Epithelial cell of prostate (primary cell): Measurements from ENCODE around the gene ERICH4.

Experiments used
- DNase-seq: peaks from one replicate; pipeline ENCODE4 v3.0.0-alpha.2; 2011; ENCODE audit warnings: low read depth, low spot score
- H3K27ac ChIP-seq: fragments of 450-650 bp; 2 replicates; pipeline ENCODE4 v1.5.1; 2017; ENCODE audit warnings: mild to moderate bottlenecking

The ERICH4 gene

DNA sequence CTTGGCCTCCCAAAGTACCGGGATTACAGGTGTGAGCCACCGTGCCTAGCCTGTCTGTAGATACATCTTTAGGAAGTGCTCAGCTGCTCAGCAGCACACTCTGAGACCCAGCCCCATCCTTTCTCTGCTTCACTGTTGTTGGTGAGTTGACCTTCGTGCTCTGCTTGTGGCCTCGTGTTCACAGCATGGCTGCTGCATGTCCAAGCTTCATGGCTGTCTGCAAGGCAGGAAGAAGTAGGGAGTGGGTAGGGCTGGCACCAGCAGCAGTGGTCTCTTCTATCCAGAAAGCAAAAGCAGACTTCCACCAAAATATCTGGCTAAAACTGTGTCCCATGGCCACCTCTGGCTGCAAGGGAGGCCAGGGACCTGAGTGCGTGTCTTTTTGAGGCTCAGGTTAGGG lies 30.0 kb upstream of the ERICH4 start:
- H3K27ac ChIP-seq: no peak overlapping the region
- DNase-seq: no peak

DNA sequence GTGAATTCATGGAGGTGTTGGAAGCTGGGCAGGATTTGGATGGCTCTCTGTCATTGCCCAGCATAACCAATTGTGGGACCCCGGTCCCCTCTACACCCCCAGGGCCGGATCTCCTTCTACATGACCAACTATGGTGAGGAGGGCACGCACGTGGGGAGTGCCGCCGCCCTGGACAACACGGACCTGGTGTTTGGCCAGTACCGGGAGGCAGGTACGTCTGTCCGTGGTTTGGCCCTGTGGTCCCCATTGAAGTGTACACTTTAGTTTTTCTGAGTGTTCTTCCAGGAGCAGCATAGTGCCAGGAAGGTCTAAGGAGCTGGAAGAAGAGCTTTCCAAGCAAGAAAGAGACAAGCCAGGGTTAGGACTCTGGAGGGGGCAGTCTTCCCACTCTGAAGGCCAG lies 29.0 kb upstream of the ERICH4 start:
- H3K27ac ChIP-seq: no peak overlapping the region
- DNase-seq: no peak

DNA sequence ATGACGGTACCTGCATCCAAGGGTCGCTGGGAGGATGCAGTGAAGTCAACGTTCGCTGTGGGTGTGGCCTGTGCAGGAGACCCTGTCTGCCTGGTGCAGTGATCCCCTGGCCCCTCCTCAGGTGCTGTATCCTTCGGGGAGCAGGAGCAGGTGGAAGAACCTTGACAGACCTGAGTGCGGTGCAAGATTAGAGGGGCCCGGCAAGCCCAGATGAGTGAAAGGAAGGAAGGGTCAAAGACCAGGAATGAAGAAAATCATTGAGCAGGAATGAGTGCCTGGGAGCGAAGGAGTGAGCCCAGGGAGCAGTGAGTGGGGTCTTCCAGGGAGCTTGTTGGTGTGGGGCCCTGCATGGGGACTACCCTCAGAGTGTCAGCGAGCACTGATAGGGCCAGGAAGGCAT lies 28.5 kb upstream of the ERICH4 start:
- H3K27ac ChIP-seq: no peak overlapping the region

DNA sequence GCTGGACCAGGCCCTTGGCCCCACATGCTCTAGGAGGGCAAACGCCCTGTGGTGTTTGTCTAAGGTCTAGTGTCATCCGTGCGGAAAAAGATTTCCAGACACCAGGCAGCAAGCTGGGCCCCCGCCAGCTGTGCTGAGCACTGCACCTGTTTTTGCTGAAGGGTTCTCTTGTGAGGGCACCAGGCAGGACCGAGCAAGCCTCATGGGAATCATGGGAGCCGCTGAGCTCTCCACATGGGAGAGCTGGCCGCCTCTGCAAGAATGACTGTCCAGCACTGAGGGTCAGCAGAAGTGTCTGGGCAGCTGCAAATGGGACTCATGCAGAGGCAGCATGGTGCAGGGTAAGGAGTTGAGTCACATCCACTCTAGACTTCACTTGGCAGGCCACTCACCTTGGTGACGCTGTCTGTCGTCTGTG lies 27.8 kb upstream of the ERICH4 start:
- DNase-seq: no peak
- H3K27ac ChIP-seq: no peak overlapping the region

More for the DNA sequence above, 28.5 kb upstream of the ERICH4 start:
- no peak for DNase-seq

DNA sequence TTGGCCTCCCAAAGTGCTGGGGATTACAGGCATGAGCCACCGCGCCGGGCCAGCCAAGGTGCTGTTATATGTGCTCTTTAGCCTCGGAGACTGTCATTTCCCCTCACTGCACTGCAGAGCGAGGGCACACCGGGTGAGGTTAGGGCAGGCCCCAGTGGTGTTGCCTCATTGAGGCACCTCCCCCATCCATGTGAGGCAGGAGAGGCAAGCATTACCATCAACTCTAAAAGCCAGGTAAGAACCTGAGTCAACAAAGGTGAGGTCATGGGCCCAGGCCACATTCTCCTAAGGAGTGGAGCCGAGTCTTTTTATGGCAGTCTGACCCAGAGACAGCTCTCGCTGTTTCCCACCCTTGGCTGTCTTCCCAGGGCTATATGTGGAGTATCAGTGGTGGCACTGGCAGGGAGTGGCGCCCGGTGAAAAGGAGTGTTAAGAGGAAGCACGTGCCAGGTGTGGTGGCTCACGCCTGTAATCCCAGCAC lies 26.7 kb upstream of the ERICH4 start:
- DNase-seq: no peak
- H3K27ac ChIP-seq: no peak overlapping the region

DNA sequence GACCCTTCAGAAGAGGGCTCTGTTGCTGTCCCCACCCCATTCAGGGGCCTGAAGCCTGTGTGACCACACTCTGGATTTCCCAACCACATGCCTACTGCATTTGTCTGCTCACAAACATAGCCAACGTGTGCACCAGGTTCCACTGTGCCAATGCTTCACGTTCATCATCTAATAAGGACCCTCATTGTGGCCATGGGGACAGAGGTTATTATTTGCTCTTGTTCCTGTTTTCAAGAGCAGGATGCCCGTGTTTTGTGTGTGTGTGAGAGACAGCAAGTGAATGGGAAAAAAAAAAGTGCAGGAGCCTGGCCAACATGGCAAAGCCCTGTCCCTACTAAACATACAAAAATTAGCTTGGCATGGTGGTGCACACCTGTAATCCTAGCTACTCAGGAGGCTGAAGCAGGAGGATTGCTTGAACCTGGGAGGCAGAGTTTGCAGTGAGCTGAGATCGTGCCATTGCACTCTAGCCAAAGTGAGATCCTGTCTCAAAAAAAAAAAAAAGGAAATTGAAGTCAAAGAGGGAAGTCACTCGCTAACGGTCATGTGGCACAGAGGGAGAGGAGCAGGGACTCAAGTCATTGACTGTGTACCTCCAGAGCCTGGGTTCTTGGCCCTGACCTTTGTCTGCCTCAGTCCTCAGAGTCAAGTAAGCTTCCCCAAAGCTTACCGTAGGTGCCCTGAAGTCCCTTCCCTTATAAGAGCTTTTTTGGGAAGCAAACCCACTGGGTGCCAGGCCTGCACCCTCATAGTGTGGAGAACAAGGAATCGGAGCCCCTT lies 22.7 kb upstream of the ERICH4 start:
- no peak for DNase-seq
- no peak overlapping the region for H3K27ac ChIP-seq

DNA sequence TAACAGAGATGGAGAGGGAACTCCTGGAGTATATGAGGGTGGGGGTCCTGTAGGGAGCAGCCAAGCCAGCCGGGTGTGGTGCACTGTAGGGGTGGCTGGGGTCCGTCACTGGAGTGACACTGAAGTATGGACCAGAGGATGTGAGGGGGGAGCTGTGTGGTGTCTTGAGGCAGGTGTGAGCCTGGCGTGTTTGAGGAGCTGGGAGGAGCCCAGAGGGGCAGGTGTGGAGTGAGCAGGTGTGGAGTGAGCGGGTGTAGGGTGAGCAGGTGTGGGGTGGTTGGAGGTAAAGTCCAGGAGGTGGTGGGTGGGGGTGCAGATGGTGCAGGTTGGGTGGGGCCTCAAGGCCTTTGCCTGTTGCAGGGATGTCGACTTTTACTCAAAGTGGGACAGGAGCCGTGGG lies 21.6 kb upstream of the ERICH4 start:
- DNase-seq: no peak
- no peak overlapping the region for H3K27ac ChIP-seq

DNA sequence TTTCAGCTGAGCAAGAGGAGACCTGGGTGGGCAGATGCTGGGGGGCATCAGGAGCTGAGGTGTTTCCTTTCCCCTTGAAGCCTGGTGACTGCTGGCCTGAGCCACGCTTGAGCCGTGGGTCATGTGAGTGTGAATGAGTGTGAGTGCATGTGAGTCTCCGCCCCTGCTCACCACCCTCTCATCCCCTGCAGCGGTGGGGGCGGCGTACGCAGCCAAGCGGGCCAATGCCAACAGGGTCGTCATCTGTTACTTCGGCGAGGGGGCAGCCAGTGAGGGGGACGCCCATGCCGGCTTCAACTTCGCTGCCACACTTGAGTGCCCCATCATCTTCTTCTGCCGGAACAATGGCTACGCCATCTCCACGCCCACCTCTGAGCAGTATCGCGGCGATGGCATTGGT lies 21.0 kb upstream of the ERICH4 start:
- no peak for DNase-seq
- no peak overlapping the region for H3K27ac ChIP-seq

DNA sequence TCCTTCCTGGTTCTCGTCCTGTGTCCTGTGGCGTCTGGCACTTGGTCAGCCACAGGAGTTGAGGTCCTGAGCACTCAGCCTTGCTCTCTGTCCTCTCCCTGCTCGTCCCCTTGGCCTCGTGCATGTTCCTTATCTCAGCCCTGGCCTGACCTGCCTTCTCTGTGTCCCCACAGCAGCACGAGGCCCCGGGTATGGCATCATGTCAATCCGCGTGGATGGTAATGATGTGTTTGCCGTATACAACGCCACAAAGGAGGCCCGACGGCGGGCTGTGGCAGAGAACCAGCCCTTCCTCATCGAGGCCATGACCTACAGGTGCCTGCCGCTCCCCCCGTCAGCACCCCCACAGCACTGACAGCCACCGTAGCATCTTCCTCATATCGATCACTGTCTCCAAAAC lies 20.5 kb upstream of the ERICH4 start:
- H3K27ac ChIP-seq: no peak overlapping the region
- DNase-seq: no peak

DNA sequence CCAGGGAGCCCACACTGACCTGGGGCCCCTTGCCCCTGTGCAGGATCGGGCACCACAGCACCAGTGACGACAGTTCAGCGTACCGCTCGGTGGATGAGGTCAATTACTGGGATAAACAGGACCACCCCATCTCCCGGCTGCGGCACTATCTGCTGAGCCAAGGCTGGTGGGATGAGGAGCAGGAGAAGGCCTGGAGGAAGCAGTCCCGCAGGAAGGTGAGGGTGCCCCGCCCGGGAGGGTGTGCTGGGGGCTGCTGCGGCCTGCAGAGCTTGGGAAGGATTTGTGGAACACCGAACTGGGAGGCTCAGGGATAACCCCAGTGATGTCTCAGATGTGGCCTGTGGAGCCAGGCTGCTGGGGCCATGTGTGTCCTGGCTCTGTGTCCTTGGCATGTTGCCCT lies 20.0 kb upstream of the ERICH4 start:
- DNase-seq: no peak
- no peak overlapping the region for H3K27ac ChIP-seq

DNA sequence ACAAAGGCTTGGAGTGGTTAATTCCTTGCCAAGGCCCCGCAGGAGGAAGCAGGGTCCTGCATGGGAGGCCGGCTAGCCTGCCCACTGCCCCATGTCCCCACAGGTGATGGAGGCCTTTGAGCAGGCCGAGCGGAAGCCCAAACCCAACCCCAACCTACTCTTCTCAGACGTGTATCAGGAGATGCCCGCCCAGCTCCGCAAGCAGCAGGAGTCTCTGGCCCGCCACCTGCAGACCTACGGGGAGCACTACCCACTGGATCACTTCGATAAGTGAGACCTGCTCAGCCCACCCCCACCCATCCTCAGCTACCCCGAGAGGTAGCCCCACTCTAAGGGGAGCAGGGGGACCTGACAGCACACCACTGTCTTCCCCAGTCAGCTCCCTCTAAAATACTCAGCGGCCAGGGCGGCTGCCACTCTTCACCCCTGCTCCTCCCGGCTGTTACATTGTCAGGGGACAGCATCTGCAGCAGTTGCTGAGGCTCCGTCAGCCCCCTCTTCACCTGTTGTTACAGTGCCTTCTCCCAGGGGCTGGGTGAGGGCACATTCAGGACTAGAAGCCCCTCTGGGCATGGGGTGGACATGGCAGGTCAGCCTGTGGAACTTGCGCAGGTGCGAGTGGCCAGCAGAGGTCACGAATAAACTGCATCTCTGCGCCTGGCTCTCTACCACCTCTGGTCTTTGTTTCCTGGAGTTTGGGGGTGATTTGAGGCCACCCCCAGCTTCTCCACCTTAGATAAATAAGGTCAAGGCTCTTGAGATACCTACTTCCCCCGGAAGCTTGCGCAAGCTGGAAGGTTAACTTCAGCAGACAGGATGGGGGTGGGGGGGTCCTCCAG lies 18.4 kb upstream of the ERICH4 start:
- no peak overlapping the region for H3K27ac ChIP-seq
- DNase-seq: no peak

DNA sequence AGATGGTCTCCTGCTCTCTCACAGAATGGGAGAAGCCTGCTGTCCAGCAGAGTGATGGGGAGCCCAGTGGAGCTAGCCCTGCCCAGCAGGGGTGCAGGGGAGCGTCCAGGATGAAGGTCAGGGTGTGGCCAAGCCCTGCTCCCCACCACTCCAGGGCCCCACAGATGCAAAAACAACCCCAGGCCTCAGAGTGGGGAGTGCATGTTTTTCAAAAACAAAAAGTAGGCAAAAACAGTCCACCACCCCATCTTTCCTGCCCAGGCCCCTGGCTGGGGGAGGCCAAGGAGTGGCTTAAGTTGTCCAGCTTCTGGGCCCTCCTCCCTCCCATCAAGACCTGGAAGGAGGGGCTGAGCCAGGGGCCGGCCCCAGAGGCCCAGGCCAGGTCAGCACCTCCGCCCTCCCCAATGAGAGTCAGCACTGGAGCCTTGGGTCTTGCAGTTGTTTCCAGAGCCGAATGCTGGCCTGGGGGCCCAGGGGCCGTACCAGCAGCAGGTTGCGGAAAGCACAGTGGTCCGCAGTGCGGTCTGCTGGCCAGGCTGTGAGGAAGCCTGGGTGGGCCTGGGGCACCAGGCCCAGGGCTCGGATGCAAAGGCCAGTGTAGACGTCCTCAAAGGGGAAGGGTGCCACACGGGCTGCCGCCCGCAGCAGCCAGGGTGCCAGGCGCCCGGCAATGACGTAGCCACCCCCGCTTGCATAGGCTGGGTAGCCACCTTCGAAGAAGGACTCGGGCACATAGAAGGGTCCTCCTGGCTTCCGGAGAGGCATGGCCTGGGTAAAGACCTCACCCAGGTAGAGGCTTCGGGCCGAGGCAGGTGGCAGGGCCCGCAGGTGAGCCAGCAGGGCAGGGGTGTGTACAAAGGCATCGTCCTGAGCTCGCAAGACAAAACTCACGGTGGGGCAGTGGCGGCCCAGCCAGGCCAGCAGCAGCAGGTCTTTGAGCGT lies 17.5 kb upstream of the ERICH4 start:
- no peak overlapping the region for H3K27ac ChIP-seq
- no peak for DNase-seq

DNA sequence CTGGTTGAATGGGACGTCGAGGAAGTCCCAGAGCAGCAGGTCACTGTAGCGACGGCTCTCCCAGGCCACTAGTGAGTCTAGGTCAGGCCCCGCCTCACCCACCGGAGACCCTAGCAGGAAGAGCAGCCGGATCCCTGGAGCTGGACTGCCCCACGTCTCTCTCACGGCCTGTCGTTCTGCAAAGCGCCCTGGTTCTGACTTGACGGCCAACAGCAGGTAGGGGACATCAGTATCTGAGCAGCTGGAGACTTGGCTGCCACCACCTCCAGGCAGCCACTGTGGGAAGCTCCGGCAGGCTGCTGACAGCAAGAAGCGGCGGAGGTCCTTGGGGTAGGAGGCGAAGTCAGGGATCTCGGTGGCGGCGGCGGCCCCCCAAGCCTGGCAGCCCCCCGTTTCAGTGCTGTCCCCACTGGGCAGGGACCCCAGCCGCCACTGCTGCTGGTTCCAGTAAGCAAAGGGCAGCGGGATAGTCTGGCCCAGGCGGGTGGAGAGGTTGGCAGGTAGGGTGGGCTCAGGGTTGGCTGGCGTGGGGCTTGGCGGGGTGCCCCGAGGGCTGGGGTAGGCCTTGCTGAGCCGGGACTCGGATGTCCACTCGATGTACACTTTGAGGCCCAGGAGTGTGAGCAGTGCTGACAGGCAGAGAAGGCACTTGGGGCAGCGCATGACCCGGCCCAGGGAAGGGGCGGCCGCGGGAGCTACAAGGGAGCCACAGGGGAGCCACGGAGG lies 16.7 kb upstream of the ERICH4 start:
- DNase-seq: no peak
- H3K27ac ChIP-seq: peak overlapping the region; percentile 79

DNA sequence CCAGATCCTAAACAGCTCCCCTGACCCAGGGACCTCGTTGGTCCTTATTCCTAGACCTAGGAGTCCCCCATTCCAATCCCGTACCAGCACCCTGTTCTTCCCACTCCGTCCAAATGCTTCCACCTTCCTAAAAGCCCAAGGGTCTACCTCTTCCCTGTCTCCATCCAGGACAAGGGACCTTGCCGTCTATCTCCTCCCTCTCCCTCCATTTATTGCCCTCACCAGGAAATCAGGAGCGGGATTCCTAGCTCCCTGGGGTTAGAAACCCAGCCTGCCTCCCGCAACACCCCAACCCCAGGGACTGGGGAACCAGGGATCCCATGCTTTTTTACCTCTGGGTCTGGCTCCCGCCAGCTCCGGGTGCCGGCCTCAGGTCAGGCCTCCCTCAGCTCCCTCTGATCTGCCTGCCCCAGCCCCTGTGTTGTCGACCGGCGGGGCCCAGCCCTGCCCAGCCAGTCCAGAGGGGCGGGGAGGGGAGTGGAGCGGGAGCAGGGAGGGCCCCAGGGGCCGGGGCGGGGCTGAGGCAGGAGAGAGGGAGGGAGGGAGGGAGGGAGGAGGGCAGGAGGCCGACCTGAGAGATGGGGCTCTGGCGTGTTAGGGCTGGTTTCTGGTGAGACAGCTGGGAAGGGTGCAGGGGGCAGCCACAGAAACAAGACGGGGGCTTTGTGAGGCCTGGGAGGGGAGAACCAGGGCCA lies 15.9 kb upstream of the ERICH4 start, which contains the start of gene B3GNT8:
B3GNT8 (minus strand) TSS at position 423 of the 695 bp plus-strand sequence. CDS start 596 bp downstream, outside the sequence.
- peak within 1 kb of the TSS; percentile 79 for H3K27ac ChIP-seq
- peak; percentile 51 for DNase-seq

DNA sequence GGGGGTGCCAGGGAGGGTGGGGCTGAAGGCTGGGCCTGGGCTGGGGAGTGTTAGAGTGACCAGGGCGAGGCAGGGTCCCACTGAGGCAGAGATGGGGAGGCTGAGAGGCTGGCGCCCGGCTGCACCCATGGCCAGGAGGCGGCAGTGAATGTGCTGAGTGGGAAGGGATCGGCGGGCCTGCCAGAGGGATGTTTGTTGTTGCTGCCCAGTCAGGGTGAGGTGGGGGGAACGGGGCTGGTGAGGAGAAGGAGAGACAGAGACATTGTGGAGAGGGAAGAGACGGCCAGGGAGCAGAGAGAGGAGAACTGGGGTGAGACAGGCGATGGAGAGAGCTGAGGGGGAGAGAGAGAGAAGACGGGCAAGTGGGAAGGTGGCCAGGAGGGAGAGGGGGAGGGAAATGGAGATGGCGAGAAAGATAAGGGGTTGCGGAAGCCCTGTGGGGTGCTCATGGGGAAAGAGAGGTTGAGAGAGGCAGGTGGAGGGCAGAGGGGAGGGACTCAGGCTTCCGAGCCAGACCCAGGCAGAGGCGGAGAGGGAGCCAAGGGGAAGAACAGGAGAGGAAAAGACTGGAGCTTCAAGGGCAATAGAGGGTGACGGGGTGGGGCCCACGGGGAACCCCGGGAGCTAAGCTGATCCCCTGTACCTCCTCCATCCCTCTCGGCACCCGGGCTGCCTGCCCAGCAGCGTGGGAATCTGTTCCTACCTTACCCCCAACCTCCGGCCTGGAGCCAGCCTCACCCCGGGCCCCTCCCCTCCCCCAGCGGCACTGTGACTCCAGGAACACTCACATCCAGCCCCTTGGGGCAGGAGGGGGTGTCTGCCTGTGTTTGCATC lies 15.1 kb upstream of the ERICH4 start:
- no peak for DNase-seq
- H3K27ac ChIP-seq: peak overlapping the region; percentile 79

DNA sequence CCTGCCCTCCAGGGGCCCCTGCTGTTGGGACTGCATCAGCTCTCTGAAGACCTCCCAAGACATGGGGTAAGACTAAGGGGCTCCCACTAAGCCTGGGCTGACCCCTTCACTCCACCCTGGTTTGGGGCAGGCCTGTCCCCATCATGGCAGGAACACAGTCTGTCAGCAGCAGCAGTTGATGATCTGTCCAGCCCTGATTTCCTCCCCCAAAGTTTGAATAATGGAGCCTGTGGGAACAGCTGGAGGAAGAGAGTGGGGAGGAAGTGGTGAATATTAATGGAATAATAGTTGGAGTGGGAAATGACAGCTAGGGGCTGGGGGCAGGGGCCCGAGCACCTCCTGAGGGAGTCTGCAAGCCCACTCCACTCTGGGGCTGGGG lies 14.5 kb upstream of the ERICH4 start:
- peak overlapping the region; percentile 79 for H3K27ac ChIP-seq

DNA sequence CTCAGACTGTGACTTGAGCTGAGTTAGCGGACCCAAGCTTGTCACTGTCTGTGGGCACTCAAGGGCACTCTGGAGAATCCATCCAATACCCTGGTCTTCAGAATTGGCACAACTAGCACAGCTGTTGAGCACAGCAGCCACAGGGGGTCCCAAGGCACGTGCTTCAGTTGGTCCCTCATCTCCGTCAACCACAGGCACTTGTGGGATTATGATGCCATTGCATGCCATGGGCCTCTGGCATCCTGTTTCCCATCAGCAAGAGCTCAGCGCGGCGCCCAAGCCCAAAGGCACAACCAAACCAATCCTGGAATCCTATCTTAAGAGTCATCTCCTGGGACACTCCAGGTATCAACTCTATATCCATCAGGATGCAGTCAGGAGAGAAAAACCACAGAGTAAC lies 12.0 kb upstream of the ERICH4 start:
- no peak overlapping the region for H3K27ac ChIP-seq
- DNase-seq: no peak

More for the DNA sequence above, 14.5 kb upstream of the ERICH4 start:
- DNase-seq: no peak
